ENCODE results near the gene ME2. TPM values are rescaled to one million over a fixed set of nuclear protein-coding genes. Genes with fewer than 3 reads are reported as not detected.

Gene ME2
- total and polyA plus RNA-seq, 2 of the 8 experiments (the other 6 are each of a cell fraction or from before 2014, with no cell fraction given), result 54.7 to 66.9 TPM

- peak; percentile 70; the same call in 1 of the 2 replicates for TF ChIP-seq POLR2AphosphoS5 (IDR thresholded peaks at IDR 0.05; ENCODE audit: low read depth, low read length)
- TF ChIP-seq TAF7 (optimal IDR thresholded peaks at IDR 0.05; ENCODE audit: borderline replicate concordance, low read depth, low read length), result peak; percentile 72
- TF ChIP-seq RBBP5 (IDR thresholded peaks at IDR 0.05; ENCODE audit: borderline replicate concordance, low read depth, low read length), result peak; percentile 91
- peak; percentile 63 for TF ChIP-seq SP2 (IDR thresholded peaks at IDR 0.05; ENCODE audit: low read length)
- no peak for TF ChIP-seq CHD7 (IDR thresholded peaks at IDR 0.05; ENCODE audit: insufficient replicate concordance, low read length)
- TF ChIP-seq RAD21 (IDR thresholded peaks at IDR 0.05 in 1 of 2, conservative IDR thresholded peaks at IDR 0.05 in 1 of 2; ENCODE audit: low read depth in 2 of 2, low read length in 2 of 2), result no peak
- TF ChIP-seq EZH2 (IDR thresholded peaks at IDR 0.05; ENCODE audit: low read depth, low read length, severe bottlenecking), result no peak
- peak; percentile 90 for TF ChIP-seq PHF8 (conservative IDR thresholded peaks at IDR 0.05; ENCODE audit: low read depth, low read length)
- no peak for TF ChIP-seq KDM5A (IDR thresholded peaks at IDR 0.05; ENCODE audit: low read length)
Measured at GRCh38 chr18:50878345-50879301, at the start of gene ME2 (continued).

All from H1 (cell line).